ENCODE measurements around the gene C1orf21.

Gene C1orf21

DNA sequence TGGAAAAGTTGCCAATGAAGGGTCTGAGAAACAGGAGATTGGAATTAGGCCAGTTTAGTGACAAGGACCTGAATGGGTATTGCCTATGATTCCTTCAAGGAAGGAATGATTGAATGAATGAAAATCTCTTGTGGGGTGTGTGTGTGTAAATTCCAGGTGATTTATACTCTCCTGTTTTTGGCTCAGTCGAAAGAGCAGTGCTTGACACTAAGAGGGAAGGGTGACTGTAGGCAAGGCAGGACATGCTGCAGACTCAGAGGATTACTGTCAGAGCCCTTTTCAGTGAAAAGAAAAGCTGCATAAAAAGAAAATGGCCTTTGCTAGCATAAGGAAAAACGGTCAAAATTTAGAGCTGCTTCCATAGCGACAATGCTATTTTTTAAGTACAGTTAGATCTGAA is 30.1 kb downstream of the C1orf21 start:
- DNase-seq (ENCODE audit: low spot score) = no peak

DNA sequence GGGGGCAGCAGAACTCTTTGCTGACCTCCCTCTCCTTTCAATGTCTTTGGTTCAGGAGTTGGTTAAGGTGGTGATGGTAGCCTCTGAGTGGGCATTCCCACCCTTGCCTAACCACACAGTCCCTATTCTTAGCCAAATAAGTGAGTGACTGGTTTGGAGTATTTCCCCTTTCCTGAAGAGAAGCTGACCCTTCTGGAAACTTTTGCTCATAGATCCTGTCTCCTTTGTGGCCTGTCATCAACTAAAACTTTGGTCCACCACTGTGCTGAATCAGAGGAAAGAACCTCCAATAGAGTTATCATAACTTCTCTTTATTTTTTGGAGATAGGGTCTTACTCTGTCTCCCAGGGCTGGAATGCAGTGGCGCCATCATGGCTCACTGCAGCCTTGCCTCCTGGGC is 31.1 kb downstream of the C1orf21 start:
- no peak for DNase-seq (ENCODE audit: low spot score)

DNA sequence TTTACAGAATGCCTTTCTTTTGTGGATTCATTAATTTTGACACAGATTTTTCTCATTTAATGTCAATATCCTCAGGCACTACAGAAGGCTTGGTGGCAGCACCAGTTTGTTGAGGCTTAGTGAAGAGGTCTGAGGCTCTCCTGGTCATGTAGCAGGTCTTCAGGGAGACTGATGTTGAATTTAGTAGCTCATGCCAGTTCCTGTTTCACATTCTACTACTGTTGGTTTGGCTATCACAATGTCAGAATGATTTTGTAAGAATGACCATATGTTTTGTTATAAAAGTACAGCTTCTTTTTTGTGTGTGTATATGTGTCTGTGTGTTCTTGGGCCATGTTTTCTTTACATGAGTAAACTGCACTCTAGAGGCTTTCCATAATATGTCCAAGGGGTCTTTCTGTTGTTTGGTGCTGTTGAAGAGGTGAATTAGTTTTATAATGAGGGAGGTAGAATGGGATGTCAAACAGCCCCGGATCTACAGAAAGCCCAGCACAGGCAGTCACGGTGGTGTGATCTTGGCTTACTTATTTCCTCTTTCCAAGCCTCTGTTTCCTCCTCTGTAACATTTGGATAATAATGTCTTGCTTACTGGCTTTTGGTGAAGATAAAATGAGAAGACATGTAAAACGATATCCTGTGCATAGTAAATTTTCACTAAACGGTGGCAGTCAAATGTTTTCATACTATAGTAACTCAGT is 32.0 kb downstream of the C1orf21 start:
- DNase-seq (ENCODE audit: low spot score) = no peak

DNA sequence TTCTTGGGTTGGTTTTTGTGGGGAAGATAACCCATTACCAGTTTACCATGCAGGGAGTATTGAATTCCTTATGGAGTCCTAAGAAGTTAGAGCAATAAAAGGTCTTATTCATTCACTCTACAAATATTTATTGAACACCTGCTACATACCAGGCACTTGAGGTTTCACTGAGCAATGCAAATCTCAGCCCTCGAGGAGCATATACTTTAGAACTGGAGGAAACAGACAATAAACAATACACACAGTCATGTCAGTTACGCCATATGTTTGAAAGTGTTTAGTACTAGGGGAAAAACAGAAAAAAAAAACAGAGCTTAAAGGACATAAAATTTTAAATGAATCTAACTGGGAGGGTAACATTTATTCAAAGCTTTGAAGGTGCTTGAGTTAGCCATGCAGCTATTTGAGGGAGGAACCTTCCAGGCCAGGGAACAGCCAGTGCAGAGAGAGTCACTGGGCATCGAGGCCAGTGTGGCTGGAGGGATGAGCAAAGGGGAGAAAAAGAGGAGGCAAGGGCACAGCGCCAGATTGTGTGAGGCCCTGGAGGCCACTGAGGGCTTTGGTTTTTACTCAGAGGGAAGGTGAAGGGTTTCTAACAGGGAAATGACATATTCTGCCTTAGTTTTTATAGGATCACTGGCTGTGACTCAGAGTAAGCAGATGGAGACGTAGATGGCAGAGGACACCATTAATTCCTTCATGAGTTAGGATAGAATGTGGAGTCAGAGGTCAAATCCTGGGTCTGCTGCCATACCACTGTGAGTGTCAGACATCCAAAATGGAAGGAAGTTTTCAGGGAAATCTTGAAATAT is 32.7 kb downstream of the C1orf21 start:
- DNase-seq (ENCODE audit: low spot score) = no peak

DNA sequence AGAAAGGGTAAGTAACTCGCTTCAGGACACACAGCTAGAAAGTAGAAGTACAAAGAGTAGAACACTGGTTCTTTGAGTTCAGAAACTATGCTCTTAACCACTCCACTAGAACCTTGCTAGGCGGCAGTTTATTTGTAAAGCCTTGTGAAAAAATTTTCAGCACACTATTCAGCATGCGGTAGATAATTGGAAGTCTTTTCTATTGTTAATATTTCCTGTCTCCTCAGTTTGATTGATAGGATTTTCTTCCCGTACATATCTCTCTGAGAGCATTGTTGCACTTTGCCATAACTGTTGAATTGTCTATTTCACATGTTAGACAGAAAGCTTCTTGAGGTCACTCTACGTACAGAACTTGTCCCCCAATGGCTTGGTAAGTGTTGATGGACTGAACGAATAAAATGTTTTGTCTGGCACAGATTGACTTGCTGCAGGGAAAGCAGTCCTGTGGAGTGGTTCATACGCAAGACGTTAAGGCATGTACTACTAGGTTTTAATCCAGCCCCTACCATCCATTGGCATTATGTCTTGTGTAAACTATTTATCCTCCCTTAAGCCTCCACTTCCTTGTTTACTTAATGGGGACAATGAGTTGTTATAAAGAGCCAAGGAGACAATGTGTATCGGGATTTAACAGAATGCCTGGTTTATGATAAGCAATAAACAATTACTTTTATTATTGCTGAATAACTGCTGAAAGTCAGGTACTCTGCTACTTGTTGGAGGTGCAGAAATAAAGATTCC is 35.8 kb downstream of the C1orf21 start:
- no peak for DNase-seq (ENCODE audit: low spot score)

DNA sequence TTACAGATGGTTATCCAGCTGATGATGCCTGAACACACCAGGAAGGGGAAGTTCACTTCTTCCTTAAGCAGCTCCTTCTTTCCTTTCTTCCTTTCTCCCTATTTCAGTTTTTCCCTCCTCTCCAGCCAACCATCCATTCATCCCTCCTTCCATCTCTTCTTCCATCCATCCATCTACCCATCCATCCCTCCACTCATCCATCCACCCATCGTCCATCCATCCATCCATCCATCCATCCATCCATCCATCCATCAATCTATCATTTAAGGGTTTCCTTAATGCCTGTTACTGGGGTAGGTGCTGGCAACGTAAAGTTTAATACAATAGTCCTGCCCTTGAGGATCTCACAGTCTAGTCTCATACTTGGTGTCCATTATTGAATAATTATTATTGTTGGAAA is 36.8 kb downstream of the C1orf21 start:
- DNase-seq (ENCODE audit: low spot score) = no peak

DNA sequence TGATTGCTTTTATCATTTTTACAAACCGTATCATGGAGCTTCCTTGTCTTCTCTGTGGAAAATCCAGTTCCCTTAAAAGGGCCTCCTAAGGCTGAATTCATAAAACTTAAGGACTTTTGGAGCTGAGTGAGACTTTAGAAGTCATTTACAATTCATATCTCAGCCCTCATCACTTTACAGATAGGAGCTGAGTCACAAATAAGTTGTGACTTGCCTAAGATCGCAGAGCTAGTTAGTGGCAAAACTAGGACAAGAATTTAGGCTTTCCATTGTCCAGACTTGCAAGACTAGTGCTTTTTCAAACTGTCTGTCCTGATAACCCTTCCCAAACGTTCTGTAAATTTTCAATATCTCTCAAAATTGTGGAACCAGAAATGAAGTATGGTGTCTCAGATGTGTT is 37.3 kb downstream of the C1orf21 start:
- no peak for DNase-seq (ENCODE audit: low spot score)

DNA sequence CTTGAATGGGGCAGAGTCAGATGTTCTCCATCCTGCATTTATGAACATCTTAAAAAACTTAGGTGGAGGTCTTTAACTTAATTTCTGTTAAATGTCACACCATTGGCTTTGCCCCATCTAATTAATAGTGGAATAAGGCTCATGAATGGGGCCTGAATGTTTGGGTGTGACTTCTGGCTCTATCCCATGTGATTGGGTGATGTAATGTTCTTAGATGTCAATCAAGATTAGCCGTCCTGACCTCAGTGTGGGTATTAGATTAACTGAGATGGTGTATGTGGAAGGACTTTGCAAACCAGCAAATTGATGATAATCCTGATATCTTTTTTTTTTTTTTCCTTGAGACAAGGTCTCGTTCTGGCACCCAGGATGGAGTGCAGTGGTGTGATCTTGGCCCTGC is 38.1 kb downstream of the C1orf21 start:
- DNase-seq (ENCODE audit: low spot score) = no peak

DNA sequence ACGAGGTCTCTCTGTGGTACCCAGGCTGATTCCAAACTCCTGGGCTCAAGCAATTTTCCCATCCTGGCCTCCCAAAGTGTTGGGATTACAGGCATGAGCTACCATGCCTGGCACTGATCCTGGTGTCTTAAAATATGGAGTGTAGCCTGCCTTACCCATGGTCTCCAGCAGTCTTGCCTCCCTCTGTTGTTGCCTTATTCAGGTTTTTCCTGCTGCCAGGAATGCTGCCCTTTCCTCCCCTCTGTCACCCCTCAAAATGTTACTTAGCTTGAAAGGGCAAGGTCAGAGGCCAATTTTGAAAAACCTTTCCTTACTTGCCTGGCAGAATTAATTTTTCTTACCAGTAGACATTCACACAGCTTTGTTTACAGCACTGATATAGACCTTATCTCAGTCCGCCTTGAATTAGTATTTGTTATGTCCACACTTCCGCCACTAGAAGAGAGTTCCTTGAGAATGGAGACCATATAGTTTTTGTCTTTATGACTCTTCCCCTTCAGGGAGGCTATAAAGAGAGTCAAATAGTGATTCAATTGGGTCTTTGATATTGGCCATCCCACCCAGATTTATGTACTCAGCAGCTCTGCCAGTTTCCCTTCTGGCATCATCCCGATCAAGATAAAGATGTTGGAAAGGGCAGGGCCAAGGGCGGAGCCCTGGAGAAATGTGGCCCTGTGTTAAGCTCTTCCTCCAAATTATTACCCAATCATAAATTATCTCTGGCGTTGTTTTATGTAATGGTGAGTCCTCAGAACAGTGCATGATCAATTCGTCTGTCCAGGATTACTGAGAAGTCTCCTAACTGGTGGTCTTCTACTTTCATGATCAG is 38.8 kb downstream of the C1orf21 start:
- DNase-seq (ENCODE audit: low spot score) = no peak

DNA sequence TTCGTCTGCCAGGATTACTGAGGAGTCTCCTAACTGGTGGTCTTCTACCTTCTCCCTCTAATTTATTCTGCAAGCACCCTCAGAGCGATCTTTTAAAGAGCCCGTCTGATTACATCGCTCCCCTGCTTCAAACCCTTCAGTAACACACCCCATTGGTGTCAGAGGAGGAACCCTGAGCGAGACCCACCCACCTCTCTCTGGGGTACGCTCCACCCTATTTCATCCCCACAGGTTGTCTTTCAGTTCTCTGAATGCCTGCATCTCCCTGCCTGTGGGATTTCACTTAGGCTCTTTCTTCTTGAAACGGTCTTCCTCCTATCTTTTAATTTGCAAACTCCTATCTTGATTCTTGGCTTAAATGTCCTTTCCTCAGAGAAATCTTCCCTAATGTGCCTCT is 39.4 kb downstream of the C1orf21 start:
- no peak for DNase-seq (ENCODE audit: low spot score)

DNA sequence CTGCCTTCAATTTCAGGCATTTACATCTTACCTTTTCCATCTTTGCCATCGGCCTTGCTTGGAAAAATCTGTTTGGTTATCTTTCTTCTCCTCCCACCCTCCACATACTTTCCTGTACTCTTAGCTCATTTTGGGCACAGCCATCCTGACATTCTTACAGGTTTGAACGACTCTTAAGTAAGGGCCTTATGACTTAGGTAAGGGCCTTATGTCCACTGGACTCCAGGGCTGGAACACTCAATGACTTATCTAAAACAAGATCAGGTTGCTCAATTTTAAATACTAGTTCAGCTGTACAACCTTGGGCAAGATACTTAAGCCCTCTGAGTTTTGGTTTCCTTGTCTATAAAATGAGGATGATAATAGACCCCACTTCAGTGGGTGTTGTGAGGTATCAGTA is 40.9 kb downstream of the C1orf21 start:
- DNase-seq (ENCODE audit: low spot score) = no peak

DNA sequence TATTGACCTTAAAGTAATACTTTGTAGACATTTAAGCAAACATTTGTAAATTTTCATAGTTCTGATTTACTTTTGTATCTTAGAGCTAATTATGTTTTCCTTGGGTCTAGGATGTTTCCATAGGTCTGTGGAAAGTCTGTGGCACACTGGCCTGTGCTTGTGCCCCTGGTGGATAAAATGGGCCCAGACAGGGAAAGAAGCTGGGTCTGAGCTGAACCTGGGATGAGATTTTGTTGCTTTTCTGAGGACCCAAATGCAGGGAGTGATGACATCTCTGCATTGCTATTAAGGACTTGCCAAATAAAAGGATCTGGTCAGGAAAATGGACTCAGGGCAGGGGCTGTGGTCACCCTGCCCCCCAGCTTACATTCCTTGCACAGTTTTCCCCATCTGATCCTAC is 41.8 kb downstream of the C1orf21 start:
- no peak for DNase-seq (ENCODE audit: low spot score)

DNA sequence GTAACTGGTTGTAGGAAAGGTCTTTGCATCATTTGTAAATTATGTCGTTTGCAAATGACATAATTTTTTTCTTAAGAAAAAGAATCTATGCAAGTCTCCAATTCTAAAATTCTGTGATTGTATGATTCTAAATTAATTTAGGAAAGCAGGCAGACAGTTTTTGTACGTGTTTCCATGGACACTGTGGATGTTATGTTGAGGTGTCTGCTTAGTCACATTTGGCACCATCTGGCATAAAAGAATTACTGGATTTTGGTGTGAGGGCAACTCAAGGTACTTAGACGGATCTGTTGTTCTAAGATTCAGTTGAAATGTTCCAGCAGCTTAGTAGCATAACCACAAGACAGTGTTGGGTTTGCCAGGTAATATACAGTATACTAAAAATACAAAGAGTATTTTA is 42.5 kb downstream of the C1orf21 start:
- no peak for DNase-seq (ENCODE audit: low spot score)

DNA sequence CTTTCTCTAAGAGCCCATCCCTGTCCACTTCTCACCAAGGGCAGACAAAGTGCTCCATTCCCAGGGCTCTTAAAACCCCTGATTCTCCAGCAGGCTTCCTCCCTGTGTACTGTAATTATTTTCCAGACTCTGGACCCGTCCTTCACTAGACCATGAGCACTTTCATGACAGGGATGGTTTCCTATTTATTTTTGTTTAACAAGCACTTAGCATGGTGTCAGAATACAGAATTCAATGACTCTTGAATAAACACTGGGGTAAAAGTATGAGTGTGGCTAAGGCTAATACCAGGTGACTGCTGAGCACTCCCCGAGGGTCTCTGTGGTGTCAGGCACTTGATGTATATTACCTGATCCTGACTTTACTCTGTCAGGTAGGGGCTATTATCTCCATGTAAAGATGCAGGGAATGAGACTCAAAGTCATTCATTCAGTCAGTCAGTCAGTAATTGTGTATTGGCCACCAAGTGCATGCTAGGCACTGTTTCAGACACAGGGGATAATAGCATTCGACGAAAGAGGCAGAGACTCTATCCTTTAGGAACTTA is 47.2 kb downstream of the C1orf21 start:
- DNase-seq (ENCODE audit: low spot score) = no peak

DNA sequence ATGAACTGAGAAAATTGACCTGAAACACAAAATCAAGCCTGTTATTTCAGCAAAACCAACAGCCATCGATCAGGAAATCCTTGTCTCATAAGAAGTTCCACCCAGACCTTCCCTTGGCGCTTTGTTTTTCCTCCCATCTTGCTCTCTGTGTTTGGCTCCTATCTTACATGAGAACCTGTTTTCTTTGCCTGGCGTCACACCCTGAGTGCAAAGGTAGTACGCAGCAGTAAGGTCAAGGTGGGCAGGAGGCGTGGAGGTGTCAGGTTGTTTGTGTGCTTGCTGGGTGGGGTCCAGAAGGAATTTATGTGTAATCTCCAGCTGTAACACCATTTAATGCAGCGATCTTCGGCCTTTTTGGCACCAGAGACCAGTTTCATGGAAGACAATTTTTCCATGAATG is 50.5 kb downstream of the C1orf21 start:
- DNase-seq (ENCODE audit: low spot score) = no peak

DNA sequence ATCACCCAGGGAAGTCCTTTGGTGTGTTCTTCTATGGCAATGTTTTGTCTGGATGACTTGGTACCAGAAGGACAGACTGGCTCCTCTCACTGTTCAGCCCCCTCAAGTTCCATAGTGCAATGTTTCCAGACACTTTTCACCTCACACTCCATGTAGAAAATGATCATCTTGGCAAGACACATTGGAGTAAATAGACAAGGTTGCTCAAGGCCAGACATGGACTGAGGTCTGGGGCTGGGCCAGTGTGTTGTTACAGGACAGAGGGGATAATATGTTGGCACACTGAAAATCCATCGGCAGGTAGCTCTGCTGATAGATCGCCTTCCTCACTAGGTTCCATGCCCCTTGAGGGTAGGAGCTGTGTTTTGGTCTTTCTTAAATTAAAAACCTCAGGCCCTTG is 51.5 kb downstream of the C1orf21 start:
- no peak for DNase-seq (ENCODE audit: low spot score)

DNA sequence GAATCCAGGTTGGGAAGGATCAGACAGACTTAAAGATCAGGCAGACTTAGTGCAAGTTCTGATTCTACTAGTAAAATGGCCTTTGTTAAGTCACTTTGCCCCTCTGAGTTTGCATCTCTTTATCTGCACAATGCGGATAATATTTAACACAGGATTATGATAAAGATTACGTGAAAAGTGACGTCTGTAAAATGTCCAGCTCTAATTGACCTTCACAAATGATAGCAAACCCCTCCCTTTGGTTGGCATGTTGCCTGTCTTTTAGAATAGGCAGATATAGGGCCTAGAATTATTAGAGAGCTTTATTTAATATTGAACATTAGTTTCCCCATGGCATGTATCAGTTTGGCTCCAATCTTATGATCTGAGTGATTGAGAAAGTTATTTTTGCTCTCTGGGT is 55.4 kb downstream of the C1orf21 start:
- DNase-seq (ENCODE audit: low spot score) = no peak

DNA sequence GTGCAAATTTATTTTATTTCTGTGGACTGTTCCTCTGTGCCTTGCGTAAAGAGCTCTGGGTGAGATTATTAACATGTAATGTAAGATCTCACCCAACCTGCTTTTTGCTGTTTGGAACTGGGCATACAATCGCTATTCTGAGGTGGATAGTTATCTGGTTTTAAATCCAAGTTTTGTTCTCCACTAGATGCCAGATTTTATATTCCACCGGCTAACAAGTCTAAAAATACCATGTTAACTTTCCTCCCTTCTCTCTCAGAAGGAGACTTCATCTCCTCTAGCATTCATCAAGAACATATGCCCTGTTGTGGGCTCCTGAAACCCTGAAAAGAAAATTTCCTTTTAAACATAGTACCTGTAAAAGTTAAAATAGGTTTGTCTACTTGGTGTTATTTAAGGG is 56.4 kb downstream of the C1orf21 start:
- DNase-seq (ENCODE audit: low spot score) = no peak

DNA sequence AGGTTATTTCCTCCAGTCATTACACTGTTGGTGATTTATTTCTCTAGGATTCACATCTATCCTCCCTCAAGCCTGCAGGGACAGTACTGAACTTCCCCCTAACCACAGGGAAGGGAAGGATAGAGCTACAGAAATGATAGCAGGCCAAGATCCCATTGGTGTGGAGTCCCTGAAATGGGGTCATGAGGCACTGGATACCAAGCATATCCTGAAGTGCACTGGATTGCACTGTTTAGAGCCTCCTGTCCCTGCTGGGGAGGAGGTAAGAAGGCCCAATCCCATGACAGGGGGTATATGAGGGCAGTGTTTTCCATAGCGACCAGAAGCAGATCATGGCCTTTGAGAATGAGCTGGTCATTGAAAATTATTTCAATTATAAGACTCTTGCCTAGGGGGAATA is 56.8 kb downstream of the C1orf21 start:
- DNase-seq (ENCODE audit: low spot score) = no peak

DNA sequence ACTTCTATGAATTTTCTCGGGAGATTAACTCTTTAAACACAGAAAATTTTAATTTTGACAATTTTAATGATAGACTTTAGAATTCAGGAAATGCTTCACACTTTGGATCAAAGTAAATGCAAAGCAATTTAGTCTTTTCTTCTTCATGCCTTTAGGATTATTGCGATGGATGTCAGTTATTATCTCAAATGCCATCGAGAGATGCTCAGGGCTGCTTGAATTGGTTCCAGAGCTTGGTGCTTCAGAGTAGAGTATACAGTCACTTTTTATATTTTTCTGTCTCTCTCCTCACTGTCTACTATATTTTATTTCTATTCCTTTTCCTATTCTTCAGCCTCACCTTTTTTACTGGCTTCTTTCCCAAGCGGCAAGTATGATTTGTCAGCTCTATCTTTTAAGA is 59.2 kb downstream of the C1orf21 start:
- no peak for DNase-seq (ENCODE audit: low spot score)

DNA sequence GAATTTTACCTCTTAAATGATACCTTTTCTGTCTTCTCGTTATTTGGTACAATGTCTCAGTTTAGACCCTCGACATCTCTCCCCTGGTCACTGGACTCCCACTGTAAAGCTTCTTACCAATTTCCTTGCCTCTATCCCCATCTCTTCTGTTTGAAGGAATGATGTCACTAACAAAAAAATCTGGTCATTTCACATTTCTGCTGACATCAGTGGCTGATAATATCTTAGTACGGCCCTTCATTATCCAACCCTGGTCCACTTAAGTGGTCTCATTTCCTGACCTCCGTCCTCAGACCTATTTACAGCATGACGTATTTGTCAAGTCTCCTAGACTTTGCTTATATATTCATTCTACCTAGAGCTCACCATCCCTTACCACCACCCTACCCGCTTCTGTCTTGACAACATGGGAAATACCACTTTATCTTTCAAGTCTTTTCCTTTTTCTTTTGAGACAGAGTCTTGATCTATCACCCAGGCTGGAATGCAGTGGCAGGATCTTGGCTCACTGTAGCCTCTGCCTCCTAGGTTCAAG is 60.9 kb downstream of the C1orf21 start:
- DNase-seq (ENCODE audit: low spot score) = no peak

DNA sequence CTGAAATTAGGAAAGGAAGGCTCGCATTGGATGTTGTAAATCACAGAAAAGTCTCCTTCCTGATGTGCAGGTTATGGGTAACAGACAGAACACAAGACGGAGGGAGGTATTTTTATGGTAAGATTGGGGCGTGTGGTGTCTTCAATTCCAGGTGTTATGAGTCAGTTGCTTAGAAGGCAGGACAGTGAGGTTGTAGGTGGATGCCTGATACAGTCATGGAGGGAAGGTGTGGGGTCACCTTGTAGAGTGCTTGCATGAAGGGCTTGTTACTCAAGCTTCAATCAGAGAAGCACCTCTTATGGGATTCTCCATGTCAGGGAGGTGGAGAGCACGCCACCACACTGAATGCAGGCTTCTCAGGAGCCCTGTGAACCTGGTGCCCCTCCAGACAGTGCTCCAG is 63.1 kb downstream of the C1orf21 start:
- DNase-seq (ENCODE audit: low spot score) = no peak
